Naive thymus-derived CD4-positive, alpha-beta T cell (primary cell): ENCODE measurements around the gene ADORA2A. TPM values are rescaled to one million over a fixed set of nuclear protein-coding genes. Genes with fewer than 3 reads are reported as not detected.
A peak's percentile ranks its signal among the peaks of the same experiment; 100 is the strongest.

ENCODE experiments used
- ATAC-seq: fragments of 150-1000 bp; cut with Tn5 transposase; 2 replicates; pipeline ENCODE4 v1.10.0; 2021; ENCODE audit warnings: mild to moderate bottlenecking, moderate library complexity
- CTCF ChIA-PET: fragments of 350-600 bp; sonication (Branson Sonifier 250); formaldehyde crosslinking; loops from one replicate; lab custom pipeline; 2021; ENCODE audit warnings: antibody characterized with exemption; lab: Charles Lee
- POLR2A ChIA-PET: fragments of 350-600 bp; sonication (Branson Sonifier 250); formaldehyde crosslinking; loops from one replicate; lab custom pipeline; 2021; ENCODE audit warnings: antibody characterized with exemption, inconsistent platforms; lab: Charles Lee
- DNase-seq, 9 donors: peaks; one replicate each; pipeline versions ENCODE4 v3.0.0 to v3.0.0-alpha.2; 2020 to 2022; ENCODE audit warnings: mixed read lengths in 1 of 9
- H3K27ac ChIP-seq: one replicate; pipeline ENCODE4 v1.7.0; 2013; ENCODE audit warnings: mild to moderate bottlenecking, low read depth, low read length, moderate library complexity
- H3K27me3 ChIP-seq, 2 donors: one replicate each; pipeline ENCODE4 v1.7.0; 2013; ENCODE audit warnings: low read length in 2 of 2, mild to moderate bottlenecking in 2 of 2, moderate library complexity in 2 of 2; ENCODE audit not compliant: control insufficient read depth in 2 of 2, insufficient read depth in 2 of 2
- H3K36me3 ChIP-seq, 3 experiments: 1 replicate in 2 of 3; 2 replicates in 1 of 3; pipeline ENCODE4 v1.7.0; 2013; ENCODE audit warnings: low read length in 3 of 3, mild to moderate bottlenecking in 3 of 3, moderate library complexity in 1 of 3; ENCODE audit not compliant: insufficient read depth in 3 of 3, control insufficient read depth in 2 of 3
- H3K4me1 ChIP-seq, 2 donors: one replicate each; pipeline ENCODE4 v1.7.0; 2013; ENCODE audit warnings: low read length in 2 of 2, mild to moderate bottlenecking in 2 of 2, moderate library complexity in 1 of 2; ENCODE audit not compliant: control insufficient read depth in 2 of 2, insufficient read depth in 2 of 2
- H3K4me3 ChIP-seq: 2 replicates; pipeline ENCODE4 v1.7.0; 2013; ENCODE audit warnings: mild to moderate bottlenecking, low read length
- H3K9me3 ChIP-seq, 3 experiments: 1 replicate in 2 of 3; 2 replicates in 1 of 3; pipeline ENCODE4 v1.7.0; 2013; ENCODE audit warnings: low read length in 3 of 3; ENCODE audit not compliant: control insufficient read depth in 2 of 3
- H3K27ac Mint-ChIP-seq, 9 donors: one replicate each; pipeline ENCODE4 v1.8.0; 2020 to 2022; ENCODE audit warnings: mixed read lengths in 9 of 9, mild to moderate bottlenecking in 8 of 9, moderate library complexity in 5 of 9, inconsistent platforms in 2 of 9
- H3K27me3 Mint-ChIP-seq, 5 donors: one replicate each; pipeline ENCODE4 v1.8.0; 2021 to 2022; ENCODE audit warnings: mixed read lengths in 5 of 5, mild to moderate bottlenecking in 1 of 5
- H3K36me3 Mint-ChIP-seq, 5 donors: one replicate each; pipeline ENCODE4 v1.8.0; 2020 to 2022; ENCODE audit warnings: mixed read lengths in 5 of 5, mild to moderate bottlenecking in 3 of 5, inconsistent platforms in 1 of 5
- H3K4me1 Mint-ChIP-seq, 7 donors: one replicate each; pipeline ENCODE4 v1.8.0; 2020 to 2022; ENCODE audit warnings: mixed read lengths in 7 of 7, mild to moderate bottlenecking in 3 of 7, inconsistent platforms in 1 of 7
- H3K4me3 Mint-ChIP-seq, 10 donors: one replicate each; pipeline ENCODE4 v1.8.0; 2020 to 2022; ENCODE audit warnings: mild to moderate bottlenecking in 10 of 10, mixed read lengths in 10 of 10, moderate library complexity in 6 of 10, inconsistent platforms in 2 of 10
- H3K9me3 Mint-ChIP-seq, 11 donors: one replicate each; pipeline ENCODE4 v1.8.0; 2020 to 2022; ENCODE audit warnings: mixed read lengths in 11 of 11, mild to moderate bottlenecking in 4 of 11, inconsistent platforms in 1 of 11, moderate library complexity in 1 of 11
- intact Hi-C, 2 donors: fragments of 100-400 bp; cut with micrococcal nuclease; formaldehyde crosslinking; loops; one replicate each; pipeline ENCODE4 v1.15.1; 2023
- polyA plus RNA-seq, 2 donors: library from polyadenylated mRNA; unstranded; fragments of 300-500 nt; fragmentation: Illumina TruSeq; gene quantifications; one replicate each; pipeline ENCODE4 v1.2.3, GENCODE V29; 2021
- total RNA-seq, 6 experiments: library from RNA in 5 of 6; stranded (reverse) in 5 of 6; gene quantifications; 1 replicate in 5 of 6; 2 replicates in 1 of 6; pipeline ENCODE4 v1.2.3 and lab custom pipeline; 2021 to 2026

The ADORA2A gene
- total and polyA plus RNA-seq, 7 experiments from 2014 or later = 22.5 to 127 (median 41.6) TPM

DNA sequence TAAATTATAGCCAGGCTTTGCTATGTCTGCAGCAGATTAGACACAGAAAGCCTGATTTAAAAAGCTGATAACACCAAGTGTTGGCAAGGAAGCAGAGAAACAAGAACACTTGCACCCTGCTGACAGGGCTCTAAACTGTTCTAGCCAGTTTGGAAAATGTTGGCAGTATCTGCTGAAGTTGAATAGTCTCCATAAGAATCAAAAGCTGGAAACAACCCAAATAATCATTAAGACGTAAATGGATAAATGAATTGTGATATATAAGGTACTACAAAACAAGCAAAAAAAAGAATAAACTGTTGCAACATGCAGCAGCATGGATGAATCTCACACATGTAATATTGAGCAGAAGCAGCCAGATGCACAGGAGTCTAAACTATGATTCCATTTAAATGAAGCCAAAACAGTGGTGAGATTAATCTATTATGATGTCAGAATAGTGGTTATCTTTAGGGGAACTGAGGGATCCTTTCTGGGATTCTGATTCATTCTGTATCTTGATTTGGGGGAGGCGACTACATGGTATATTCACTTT is 40.4 kb upstream of the ADORA2A start:
- DNase-seq = no peak
- peaks cover 0 to 2% (median 0%) of the 10 kb centered on the region in 11 donors for H3K9me3 Mint-ChIP-seq
- Histone ChIP-seq H3K4me1 (no peaks in the 10 kb centered on the region), H3K27me3 (no peaks in the 10 kb centered on the region), H3K9me3 (no peaks in the 10 kb centered on the region), H3K27ac (no peak overlapping the region), H3K36me3 (no peaks in the 10 kb centered on the region), H3K4me3 (no peak overlapping the region)
- CTCF ChIA-PET = no interaction called here
- H3K27ac Mint-ChIP-seq = no peak overlapping the region
- peaks cover 0 to 28% (median 14%) of the 10 kb centered on the region in 5 donors for H3K36me3 Mint-ChIP-seq
- peaks cover 9 to 21% (median 18%) of the 10 kb centered on the region in 7 donors for H3K4me1 Mint-ChIP-seq
- no peak for ATAC-seq
- intact Hi-C loops = no loop called here
- no peak overlapping the region for H3K4me3 Mint-ChIP-seq
- no peaks in the 10 kb centered on the region for H3K27me3 Mint-ChIP-seq
- POLR2A ChIA-PET = interaction anchor here (1.1 kb wide), 1 partner anchor 11 kb away, joined by 3 read pairs; no protein-coding TSS in a partner anchor

- Histone ChIP-seq H3K4me3 (no peak overlapping the region), H3K4me1 (no peaks in the 10 kb centered on the region), H3K27me3 (no peaks in the 10 kb centered on the region), H3K9me3 (no peaks in the 10 kb centered on the region), H3K27ac (no peak overlapping the region), H3K36me3 (no peaks in the 10 kb centered on the region)
- ChIA-PET POLR2A (interaction anchor here (0.8 kb wide), 1 partner anchor 1234 kb away, joined by 3 read pairs; no protein-coding TSS in a partner anchor), CTCF (no interaction called here)
- peaks cover 0 to 2% (median 0%) of the 10 kb centered on the region in 11 donors for H3K9me3 Mint-ChIP-seq
- intact Hi-C loops = loop anchor here in 1 of 2 donors (10.0 kb wide), 1 partner anchor 65 kb away; no protein-coding TSS in a partner anchor
- peaks cover 0 to 34% (median 14%) of the 10 kb centered on the region in 5 donors for H3K36me3 Mint-ChIP-seq
- DNase-seq = no peak
- no peaks in the 10 kb centered on the region for H3K27me3 Mint-ChIP-seq
- H3K4me3 Mint-ChIP-seq = no peak overlapping the region
- ATAC-seq = no peak
- H3K27ac Mint-ChIP-seq = no peak overlapping the region
- H3K4me1 Mint-ChIP-seq = peaks cover 14 to 32% (median 27%) of the 10 kb centered on the region in 7 donors
Observed at GRCh38 chr22:24389680-24390079, 37.7 kb upstream of the ADORA2A start.

GRCh38 chr22:24390156-24390555 is 37.2 kb upstream of the ADORA2A start:
- Mint-ChIP-seq H3K36me3 (peaks cover 1 to 35% (median 15%) of the 10 kb centered on the region in 5 donors), H3K27me3 (no peaks in the 10 kb centered on the region), H3K4me3 (no peak overlapping the region), H3K27ac (peak overlapping the region in 1 of 9 donors; percentile 62), H3K9me3 (peaks cover 0 to 2% (median 0%) of the 10 kb centered on the region in 11 donors), H3K4me1 (peaks cover 15 to 32% (median 27%) of the 10 kb centered on the region in 7 donors)
- CTCF ChIA-PET = no interaction called here
- ATAC-seq (no peak), DNase-seq (no peak)
- H3K27me3 ChIP-seq = no peaks in the 10 kb centered on the region
- POLR2A ChIA-PET = interaction anchor here (1.1 kb wide), 1 partner anchor 39 kb away, joined by 4 read pairs; no protein-coding TSS in a partner anchor
- no peaks in the 10 kb centered on the region for H3K4me1 ChIP-seq
- H3K36me3 ChIP-seq = no peaks in the 10 kb centered on the region
- H3K9me3 ChIP-seq = no peaks in the 10 kb centered on the region
- intact Hi-C loops = loop anchor here in 1 of 2 donors (10.0 kb wide), 1 partner anchor 65 kb away; no protein-coding TSS in a partner anchor
- no peak overlapping the region for H3K27ac ChIP-seq
- no peak overlapping the region for H3K4me3 ChIP-seq

DNA sequence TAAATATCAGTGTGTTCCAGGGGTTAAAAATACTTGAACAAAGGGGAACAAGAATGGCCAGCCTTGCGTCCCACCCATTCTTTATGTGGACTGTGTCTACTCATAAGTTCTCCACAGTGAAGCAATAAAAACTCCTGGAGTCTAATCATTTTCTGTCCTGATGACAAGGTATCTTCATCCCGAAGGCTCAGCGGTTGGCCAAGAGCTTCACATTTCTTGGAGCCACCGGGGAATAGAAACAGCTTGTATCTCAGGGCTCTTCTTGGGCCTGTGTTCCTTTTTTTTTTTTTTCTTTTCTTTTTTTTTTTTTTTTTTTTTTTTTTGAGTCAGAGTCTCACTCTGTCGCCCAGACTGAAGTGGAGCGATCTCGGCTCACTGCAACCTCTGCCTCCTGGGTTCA is 36.8 kb upstream of the ADORA2A start:
- Mint-ChIP-seq H3K27ac (no peak overlapping the region), H3K36me3 (peaks cover 4 to 34% (median 18%) of the 10 kb centered on the region in 5 donors), H3K9me3 (peaks cover 0 to 2% (median 0%) of the 10 kb centered on the region in 11 donors), H3K4me3 (no peak overlapping the region), H3K27me3 (no peaks in the 10 kb centered on the region), H3K4me1 (peaks cover 17 to 32% (median 27%) of the 10 kb centered on the region in 7 donors)
- Histone ChIP-seq H3K27ac (no peak overlapping the region), H3K4me3 (no peak overlapping the region), H3K36me3 (no peaks in the 10 kb centered on the region), H3K27me3 (no peaks in the 10 kb centered on the region), H3K9me3 (no peaks in the 10 kb centered on the region), H3K4me1 (no peaks in the 10 kb centered on the region)
- DNase-seq (no peak), ATAC-seq (no peak)
- intact Hi-C loops = loop anchor here in 1 of 2 donors (10.0 kb wide), 1 partner anchor 66 kb away; no protein-coding TSS in a partner anchor
- ChIA-PET CTCF (no interaction called here), POLR2A (interaction anchor here (1.1 kb wide), 1 partner anchor 39 kb away, joined by 4 read pairs; no protein-coding TSS in a partner anchor)

DNA sequence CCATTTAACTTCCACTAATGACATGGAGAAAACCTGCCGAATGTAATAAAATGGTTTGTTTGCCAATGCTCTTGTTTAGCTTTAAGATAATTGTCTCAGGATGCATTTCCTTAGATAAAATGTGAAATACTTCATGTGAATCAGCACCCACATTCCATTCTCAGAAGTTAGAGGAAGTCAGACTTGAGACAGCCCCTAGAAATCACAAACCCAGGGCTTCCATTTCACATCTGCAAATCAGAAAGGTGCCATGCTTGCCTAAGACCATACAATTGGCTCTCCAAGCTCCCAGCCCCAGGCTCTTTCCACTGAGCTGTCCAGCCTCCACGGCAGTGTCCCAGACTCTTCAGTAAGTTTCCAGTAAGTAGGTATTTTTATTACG is 35.6 kb upstream of the ADORA2A start:
- peaks cover 0 to 5% (median 0%) of the 10 kb centered on the region in 3 experiments for H3K36me3 ChIP-seq
- H3K27me3 Mint-ChIP-seq = no peaks in the 10 kb centered on the region
- H3K27ac Mint-ChIP-seq = peak overlapping the region in 2 of 9 donors; percentile 41 to 59
- no peaks in the 10 kb centered on the region for H3K9me3 ChIP-seq
- H3K27ac ChIP-seq = no peak overlapping the region
- DNase-seq (no peak), ATAC-seq (no peak)
- peak overlapping the region in 2 of 10 donors; percentile 3 to 57 for H3K4me3 Mint-ChIP-seq
- H3K9me3 Mint-ChIP-seq = peaks cover 0 to 2% (median 0%) of the 10 kb centered on the region in 11 donors
- POLR2A ChIA-PET = no interaction called here
- no peak overlapping the region for H3K4me3 ChIP-seq
- H3K27me3 ChIP-seq = no peaks in the 10 kb centered on the region
- H3K4me1 Mint-ChIP-seq = peaks cover 17 to 34% (median 27%) of the 10 kb centered on the region in 7 donors
- CTCF ChIA-PET = no interaction called here
- peaks cover 4 to 32% (median 18%) of the 10 kb centered on the region in 5 donors for H3K36me3 Mint-ChIP-seq
- H3K4me1 ChIP-seq = no peaks in the 10 kb centered on the region
- intact Hi-C loops = loop anchor here in 1 of 2 donors (10.0 kb wide), 1 partner anchor 67 kb away; no protein-coding TSS in a partner anchor

DNA sequence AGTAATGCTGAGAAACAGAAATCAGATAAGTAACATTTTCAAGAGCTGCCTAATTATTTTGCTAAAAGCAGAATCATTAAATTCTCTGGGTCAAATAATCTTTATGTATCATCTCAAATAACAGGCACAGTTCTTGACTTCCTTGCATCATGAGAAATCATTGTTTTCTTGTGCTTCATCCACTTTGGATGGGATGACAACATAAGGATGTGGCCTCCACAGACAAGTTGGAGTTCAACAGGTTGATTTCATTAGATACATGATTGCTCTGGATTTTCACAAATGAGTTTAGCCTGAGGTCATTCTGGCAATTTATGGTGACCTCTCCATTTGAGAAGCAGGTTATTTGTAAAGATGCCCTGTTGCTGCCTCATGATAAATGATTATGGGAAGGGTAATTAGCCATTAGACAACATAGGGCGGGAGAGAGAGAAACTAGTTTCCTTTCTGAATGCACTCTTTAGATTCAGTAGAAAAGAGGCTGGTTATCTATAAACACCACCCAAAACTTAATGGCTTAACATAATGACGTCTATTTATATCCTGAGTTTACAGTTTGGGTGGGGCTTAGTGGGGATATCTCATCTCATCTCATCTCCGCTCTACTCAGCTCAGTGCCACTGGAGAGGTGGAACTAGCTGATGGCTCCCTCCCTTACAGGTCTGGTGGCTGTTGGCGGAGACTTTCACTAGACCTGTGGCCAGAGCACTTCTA is 35.0 kb upstream of the ADORA2A start:
- peaks cover 4 to 32% (median 12%) of the 10 kb centered on the region in 5 donors for H3K36me3 Mint-ChIP-seq

More for the DNA sequence above, 35.0 kb upstream of the ADORA2A start:
- H3K27me3 Mint-ChIP-seq = no peaks in the 10 kb centered on the region
- DNase-seq (no peak), ATAC-seq (peak; percentile 74)
- H3K27ac Mint-ChIP-seq = peak overlapping the region in 4 of 9 donors; percentile 16 to 59 (median 36)
- H3K4me3 Mint-ChIP-seq = peak overlapping the region in 1 of 10 donors; percentile 57
- CTCF ChIA-PET = no interaction called here
- intact Hi-C loops = loop anchor here in 1 of 2 donors (10.0 kb wide), 1 partner anchor 68 kb away; no protein-coding TSS in a partner anchor
- no peak overlapping the region for H3K27ac ChIP-seq
- POLR2A ChIA-PET = no interaction called here
- peaks cover 17 to 34% (median 29%) of the 10 kb centered on the region in 7 donors for H3K4me1 Mint-ChIP-seq
- H3K9me3 Mint-ChIP-seq = peaks cover 0 to 2% (median 0%) of the 10 kb centered on the region in 11 donors
- no peaks in the 10 kb centered on the region for H3K27me3 ChIP-seq
- H3K4me1 ChIP-seq = no peaks in the 10 kb centered on the region
- no peaks in the 10 kb centered on the region for H3K9me3 ChIP-seq
- no peak overlapping the region for H3K4me3 ChIP-seq
- H3K36me3 ChIP-seq = peaks cover 0 to 5% (median 0%) of the 10 kb centered on the region in 3 experiments
